K562 (cell line): Measurements from ENCODE around the gene RTN4. TPM values are rescaled to one million over a fixed set of nuclear protein-coding genes. Genes with fewer than 3 reads are reported as not detected.

Experiments
- E2F3 ChIP-seq: fragments of 250-450 bp; sonication (Bioruptor Pico); IDR thresholded peaks from 2 replicates; pipeline ENCODE4 v1.4.0; 2020; ENCODE audit warnings: mild to moderate bottlenecking
- E2F4 ChIP-seq: sonication (generic); formaldehyde crosslinking; IDR thresholded peaks from 2 replicates; pipeline ENCODE4 v1.8.0; 2022; ENCODE audit warnings: mild to moderate bottlenecking, low read depth, missing genetic modification reagents
- FOXM1 ChIP-seq, 2 experiments: fragments of 450-650 bp in 1 of 2; sonication (generic) in 1 of 2; formaldehyde crosslinking in 1 of 2; IDR thresholded peaks; 2 replicates each; pipeline versions ENCODE4 v1.6.1 to v1.9.0; 2017 to 2022; ENCODE audit warnings: low read depth in 2 of 2, mild to moderate bottlenecking in 2 of 2, missing genetic modification reagents in 1 of 2, moderate library complexity in 1 of 2
- HES1 ChIP-seq: fragments of 450-650 bp; IDR thresholded peaks from 2 replicates; pipeline ENCODE4 v1.6.1; 2016; ENCODE audit warnings: low read depth, mild to moderate bottlenecking, moderate library complexity
- HMBOX1 ChIP-seq: sonication (generic); IDR thresholded peaks from 2 replicates; pipeline ENCODE4 v1.6.1; 2016
- HNRNPK ChIP-seq: fragments of 200-400 bp; formaldehyde crosslinking; IDR thresholded peaks from one replicate; pipeline ENCODE4 v1.6.1; 2018; ENCODE audit warnings: mild to moderate bottlenecking, low read depth, low read length; ENCODE audit not compliant: poor library complexity, severe bottlenecking
- KLF1 ChIP-seq: fragments of 450-650 bp; IDR thresholded peaks from 2 replicates; pipeline ENCODE4 v1.6.1; 2016; ENCODE audit warnings: missing genetic modification characterization, missing compliant biosample characterization
- MAZ ChIP-seq, 2 experiments: fragments of 450-650 bp in 1 of 2; sonication (generic) in 1 of 2; formaldehyde crosslinking; IDR thresholded peaks in 1 of 2; conservative IDR thresholded peaks in 1 of 2; 2 replicates each; pipeline versions ENCODE4 v1.4.0 to v1.5.0; 2020; ENCODE audit warnings: mild to moderate bottlenecking in 1 of 2, missing genetic modification reagents in 1 of 2
- MYBL2 ChIP-seq, 2 experiments: fragments of 450-650 bp in 1 of 2; sonication (generic) in 1 of 2; formaldehyde crosslinking in 1 of 2; IDR thresholded peaks; 2 replicates each; pipeline versions ENCODE4 v1.6.1 to v1.8.1; 2017 to 2022; ENCODE audit warnings: borderline replicate concordance in 1 of 2, inconsistent platforms in 1 of 2, low read depth in 1 of 2, mild to moderate bottlenecking in 1 of 2, missing genetic modification reagents in 1 of 2, moderate library complexity in 1 of 2
- MYC ChIP-seq, 2 experiments: fragments of 250-450 bp in 1 of 2; sonication (Bioruptor Pico) in 1 of 2; IDR thresholded peaks; 2 replicates each; pipeline versions ENCODE4 v1.5.1 to v1.6.1; 2012 to 2021; ENCODE audit warnings: low read depth in 2 of 2, borderline replicate concordance in 1 of 2, improper control_type of control experiment in 1 of 2, low read length in 1 of 2, mild to moderate bottlenecking in 1 of 2, moderate library complexity in 1 of 2
- NBN ChIP-seq: fragments of 450-650 bp; IDR thresholded peaks from 2 replicates; pipeline ENCODE4 v1.6.1; 2016; ENCODE audit warnings: low read depth, mild to moderate bottlenecking
- NONO ChIP-seq, 2 experiments: fragments of 200-400 bp in 1 of 2; fragments of 450-650 bp in 1 of 2; formaldehyde crosslinking in 1 of 2; IDR thresholded peaks; 2 replicates each; pipeline ENCODE4 v1.6.1; 2017; ENCODE audit warnings: low read depth in 2 of 2, mild to moderate bottlenecking in 2 of 2, moderate library complexity in 2 of 2, low read length in 1 of 2
- RAD21 ChIP-seq, 2 experiments: fragments of 250-450 bp in 1 of 2; fragments of 450-650 bp in 1 of 2; sonication (Bioruptor Pico) in 1 of 2; formaldehyde crosslinking in 1 of 2; IDR thresholded peaks in 1 of 2; conservative IDR thresholded peaks in 1 of 2; 2 replicates each; pipeline versions ENCODE4 v1.4.0 to v1.8.0; 2020 to 2022; ENCODE audit warnings: mild to moderate bottlenecking in 2 of 2, moderate library complexity in 1 of 2
- RNF2 ChIP-seq: sonication (generic); IDR thresholded peaks from 2 replicates; pipeline ENCODE4 v1.6.1; 2016
- SAFB ChIP-seq: fragments of 200-400 bp; formaldehyde crosslinking; IDR thresholded peaks from 2 replicates; pipeline ENCODE4 v1.6.1; 2017; ENCODE audit warnings: low read depth, low read length, borderline replicate concordance
- TAF7 ChIP-seq: fragments of 450-650 bp; IDR thresholded peaks from 2 replicates; pipeline ENCODE4 v1.6.1; 2016; ENCODE audit warnings: missing genetic modification characterization, missing compliant biosample characterization
- TARDBP ChIP-seq: fragments of 450-650 bp; IDR thresholded peaks from 2 replicates; pipeline ENCODE4 v1.6.1; 2016
- THAP7 ChIP-seq: fragments of 250-450 bp; sonication (Bioruptor Pico); IDR thresholded peaks from 2 replicates; pipeline ENCODE4 v1.5.0; 2021
- ZFX ChIP-seq: sonication (generic); formaldehyde crosslinking; IDR thresholded peaks from 2 replicates; pipeline ENCODE4 v1.8.0; 2022; ENCODE audit warnings: mild to moderate bottlenecking, missing genetic modification reagents, moderate library complexity
- ZNF263 ChIP-seq: sonication (generic); formaldehyde crosslinking; IDR thresholded peaks from 2 replicates; pipeline ENCODE4 v1.8.0; 2022; ENCODE audit warnings: mild to moderate bottlenecking, missing genetic modification reagents, borderline replicate concordance
- ZNF584 ChIP-seq: fragments of 200-800 bp; sonication (Bioruptor generic); IDR thresholded peaks from 2 replicates; pipeline ENCODE4 v1.6.1; 2016; ENCODE audit warnings: low read depth, mild to moderate bottlenecking, missing genetic modification characterization, missing compliant biosample characterization
- ZNF695 ChIP-seq: fragments of 450-650 bp; formaldehyde crosslinking; IDR thresholded peaks from 2 replicates; pipeline ENCODE4 v1.4.0; 2020; ENCODE audit warnings: mild to moderate bottlenecking, moderate library complexity
- polyA plus RNA-seq, 8 experiments: library from polyadenylated mRNA; depleted of rRNA in 4 of 8; stranded (reverse) in 5 of 8; unstranded in 3 of 8; fragments of >200 nt; fragmentation: Nextera tagmentation in 2 of 8; fragmentation: Illumina TruSeq in 1 of 8; extraction: Ambion mirVana in 2 of 8; extraction: Trizol in 1 of 8; gene quantifications; 2 replicates each; pipeline versions ENCODE4 v1.2.1 to v1.2.3, GENCODE V29; 2011 to 2014; ENCODE audit warnings: inconsistent platforms in 1 of 8, missing spikeins in 1 of 8
- total RNA-seq, 7 experiments: library from RNA; depleted of rRNA in 6 of 7; stranded (reverse); fragments of >200 nt in 6 of 7; fragmentation: Illumina TruSeq in 2 of 7; extraction: Trizol in 2 of 7; gene quantifications; 2 replicates each; pipeline versions ENCODE4 v1.2.1 to v1.2.3, GENCODE V29; 2011 to 2021; ENCODE audit warnings: low replicate concordance in 1 of 7

RTN4 gene
- total and polyA plus RNA-seq, 9 of the 15 experiments (the other 6 are each of a cell fraction or from before 2014, with no cell fraction given) = 73.0 to 248 (median 116) TPM

GRCh38 chr2:55050100-55050994 is at the start of gene RTN4 (continued):
- no peak; the same call in 1 of the 2 replicates for TF ChIP-seq E2F3
- TF ChIP-seq MYBL2 (IDR thresholded peaks at IDR 0.05; ENCODE audit: low read depth) = no peak
- TF ChIP-seq MYBL2 (CRISPR knock-in tag; IDR thresholded peaks at IDR 0.05; ENCODE audit: borderline replicate concordance) = no peak
- TF ChIP-seq NBN = peak; percentile 91
- peak in 1 of 2 experiments; percentile 14; a peak in 1 of 4 replicates for TF ChIP-seq RAD21 (CRISPR knock-in tag; conservative IDR thresholded peaks at IDR 0.05 in 1 of 2, IDR thresholded peaks at IDR 0.05 in 1 of 2)
- peak; percentile 36; the same call in 1 of the 2 replicates for TF ChIP-seq THAP7 (CRISPR knock-in tag)
- peak; percentile 69; the same call in 1 of the 2 replicates for TF ChIP-seq ZNF584
- peak; percentile 25 to 36; a peak in 2 of 4 replicates for TF ChIP-seq NONO (IDR thresholded peaks at IDR 0.05; ENCODE audit: low read depth in 2 of 2, low read length in 1 of 2)
- TF ChIP-seq HNRNPK = no peak
- TF ChIP-seq ZNF695 (CRISPR knock-in tag) = no peak
- TF ChIP-seq SAFB = no peak
- TF ChIP-seq TAF7 (tag) = peak; percentile 82
- peak; percentile 2; the same call in 1 of the 2 replicates for TF ChIP-seq E2F4 (CRISPR knock-in tag)
- no peak for TF ChIP-seq FOXM1 (IDR thresholded peaks at IDR 0.05; ENCODE audit: low read depth)
- TF ChIP-seq FOXM1 (CRISPR knock-in tag; IDR thresholded peaks at IDR 0.05; ENCODE audit: low read depth) = no peak
- peak; percentile 77 for TF ChIP-seq KLF1 (tag)
- peak; percentile 91 to 95 for TF ChIP-seq MAZ (CRISPR knock-in tag; conservative IDR thresholded peaks at IDR 0.05 in 1 of 2, IDR thresholded peaks at IDR 0.05 in 1 of 2)
- TF ChIP-seq ZFX (CRISPR knock-in tag) = peak; percentile 75
- peak; percentile 99 for TF ChIP-seq ZNF263 (CRISPR knock-in tag)
- no peak for TF ChIP-seq TARDBP
- TF ChIP-seq HMBOX1 = no peak
- peak; percentile 79; the same call in 1 of the 2 replicates for TF ChIP-seq RNF2
- TF ChIP-seq HES1 = no peak; the same call in 1 of the 2 replicates
- no peak for TF ChIP-seq MYC (IDR thresholded peaks at IDR 0.05; ENCODE audit: low read depth, low read length)
- TF ChIP-seq MYC (CRISPR knock-in tag; IDR thresholded peaks at IDR 0.05; ENCODE audit: borderline replicate concordance, low read depth) = no peak
